ENCODE results near the gene LRRC8D.

Gene LRRC8D

DNA sequence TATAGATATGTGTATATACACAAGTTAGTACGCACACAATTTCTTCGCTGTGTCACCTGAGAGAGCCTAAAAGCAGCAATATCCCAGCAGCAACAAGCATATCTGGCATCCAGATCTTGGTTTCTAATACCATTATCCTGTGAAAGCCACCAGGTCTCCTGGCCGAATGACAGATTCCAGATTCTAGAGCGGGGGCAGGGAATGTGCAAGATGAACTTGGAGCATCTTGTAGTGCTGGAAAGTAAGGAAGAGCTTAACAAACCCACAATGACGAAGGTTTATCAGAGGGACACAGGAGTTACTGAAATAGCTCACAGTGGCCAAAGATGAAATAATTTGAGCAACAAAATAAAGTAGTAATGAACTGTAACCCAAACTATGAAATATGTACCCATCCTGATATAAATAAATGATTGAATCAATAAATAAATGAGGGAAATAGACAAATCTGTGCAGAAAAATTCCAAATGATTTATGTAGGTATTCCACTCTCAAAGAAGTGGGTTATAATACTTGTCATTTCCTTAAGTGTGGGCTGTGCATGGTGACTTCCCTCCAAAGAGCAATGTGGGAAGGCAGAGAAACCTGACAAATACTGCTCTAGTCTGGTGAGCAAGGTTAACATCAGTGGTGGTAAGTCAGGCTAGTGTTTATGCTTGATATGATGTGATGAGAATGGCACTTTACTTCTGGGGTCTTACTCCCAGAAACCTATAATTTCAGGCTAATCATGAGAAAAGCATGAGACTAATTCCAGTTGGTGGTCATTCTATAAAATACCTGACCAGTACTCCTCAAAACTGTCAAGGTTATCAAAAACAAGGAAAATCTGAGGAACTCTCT is 67.9 kb downstream of the LRRC8D start:
- no peak overlapping the region for H3K4me3 ChIP-seq (ENCODE audit: low read depth, low read length)
- DNase-seq (ENCODE audit: low read depth) = no peak
- TF ChIP-seq MYC (IDR thresholded peaks at IDR 0.05; ENCODE audit: low read depth, low read length) (no peak), POLR2A (IDR thresholded peaks at IDR 0.05; ENCODE audit: extremely low read depth, insufficient read length) (no peak)
- TF ChIP-seq, protein P1, sequence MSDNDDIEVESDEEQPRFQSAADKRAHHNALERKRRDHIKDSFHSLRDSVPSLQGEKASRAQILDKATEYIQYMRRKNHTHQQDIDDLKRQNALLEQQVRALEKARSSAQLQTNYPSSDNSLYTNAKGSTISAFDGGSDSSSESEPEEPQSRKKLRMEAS (IDR thresholded peaks at IDR 0.05; ENCODE audit: low read depth, low read length) = no peak
- TF ChIP-seq, protein P2, sequence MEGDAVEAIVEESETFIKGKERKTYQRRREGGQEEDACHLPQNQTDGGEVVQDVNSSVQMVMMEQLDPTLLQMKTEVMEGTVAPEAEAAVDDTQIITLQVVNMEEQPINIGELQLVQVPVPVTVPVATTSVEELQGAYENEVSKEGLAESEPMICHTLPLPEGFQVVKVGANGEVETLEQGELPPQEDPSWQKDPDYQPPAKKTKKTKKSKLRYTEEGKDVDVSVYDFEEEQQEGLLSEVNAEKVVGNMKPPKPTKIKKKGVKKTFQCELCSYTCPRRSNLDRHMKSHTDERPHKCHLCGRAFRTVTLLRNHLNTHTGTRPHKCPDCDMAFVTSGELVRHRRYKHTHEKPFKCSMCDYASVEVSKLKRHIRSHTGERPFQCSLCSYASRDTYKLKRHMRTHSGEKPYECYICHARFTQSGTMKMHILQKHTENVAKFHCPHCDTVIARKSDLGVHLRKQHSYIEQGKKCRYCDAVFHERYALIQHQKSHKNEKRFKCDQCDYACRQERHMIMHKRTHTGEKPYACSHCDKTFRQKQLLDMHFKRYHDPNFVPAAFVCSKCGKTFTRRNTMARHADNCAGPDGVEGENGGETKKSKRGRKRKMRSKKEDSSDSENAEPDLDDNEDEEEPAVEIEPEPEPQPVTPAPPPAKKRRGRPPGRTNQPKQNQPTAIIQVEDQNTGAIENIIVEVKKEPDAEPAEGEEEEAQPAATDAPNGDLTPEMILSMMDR (IDR thresholded peaks at IDR 0.05; ENCODE audit: low read depth, low read length) = no peak

DNA sequence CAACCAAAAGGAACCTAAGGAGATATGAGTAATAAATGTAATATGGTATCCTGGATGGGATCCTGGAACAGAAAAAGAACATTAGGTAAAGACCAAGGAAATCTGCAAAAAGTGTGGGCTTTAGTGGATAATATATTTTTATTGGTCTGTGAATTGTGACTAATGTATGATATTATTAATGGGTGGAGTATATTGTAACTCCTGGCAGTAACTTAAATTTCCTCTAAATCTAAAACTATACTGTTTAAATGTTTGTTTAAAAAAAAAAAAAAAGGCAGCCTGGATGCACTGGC is 68.4 kb downstream of the LRRC8D start:
- no peak overlapping the region for H3K4me3 ChIP-seq (ENCODE audit: low read depth, low read length)
- no peak for DNase-seq (ENCODE audit: low read depth)
- TF ChIP-seq, protein P1 (IDR thresholded peaks at IDR 0.05; ENCODE audit: low read depth, low read length) = no peak
- TF ChIP-seq POLR2A (IDR thresholded peaks at IDR 0.05; ENCODE audit: extremely low read depth, insufficient read length) (no peak), MYC (IDR thresholded peaks at IDR 0.05; ENCODE audit: low read depth, low read length) (no peak)
- TF ChIP-seq, protein P2 (IDR thresholded peaks at IDR 0.05; ENCODE audit: low read depth, low read length) = no peak

DNA sequence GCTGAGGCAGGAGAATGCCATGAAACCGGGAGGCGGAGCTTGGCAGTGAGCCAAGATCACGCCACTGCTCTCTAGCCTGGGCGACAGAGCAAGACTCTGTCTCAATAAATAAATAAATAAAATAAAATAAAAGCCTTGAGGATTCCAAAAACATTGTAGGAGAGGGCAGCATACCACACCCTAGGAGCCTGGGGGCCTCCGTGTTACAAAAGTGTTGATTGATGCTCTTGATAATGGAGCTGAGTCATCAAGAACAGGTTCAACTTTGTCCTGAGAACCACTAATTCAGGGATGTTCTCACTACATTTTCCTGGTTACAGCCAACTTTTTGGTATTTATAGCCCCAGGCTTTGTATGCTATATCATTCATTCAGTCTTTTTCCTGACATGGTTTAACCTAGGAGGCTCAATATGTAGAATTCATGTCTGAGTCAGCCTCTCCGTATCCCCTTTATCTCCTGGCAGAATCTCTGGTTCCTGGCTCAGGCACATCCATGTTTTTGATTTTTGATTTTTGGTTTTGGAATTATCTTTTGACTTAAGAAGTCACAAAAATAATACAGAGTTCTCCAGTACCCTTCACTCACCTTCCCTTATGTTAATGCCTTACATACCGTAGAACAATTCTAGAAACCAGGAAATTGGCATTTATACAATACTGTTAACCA is 69.4 kb downstream of the LRRC8D start:
- DNase-seq (ENCODE audit: low read depth) = peak; percentile 26
- H3K4me3 ChIP-seq (ENCODE audit: low read depth, low read length) = no peak overlapping the region
- TF ChIP-seq POLR2A (IDR thresholded peaks at IDR 0.05; ENCODE audit: extremely low read depth, insufficient read length) = no peak
- no peak for TF ChIP-seq MYC (IDR thresholded peaks at IDR 0.05; ENCODE audit: low read depth, low read length)
- TF ChIP-seq, protein P2 (IDR thresholded peaks at IDR 0.05; ENCODE audit: low read depth, low read length) = no peak
- TF ChIP-seq, protein P1 (IDR thresholded peaks at IDR 0.05; ENCODE audit: low read depth, low read length) = no peak

DNA sequence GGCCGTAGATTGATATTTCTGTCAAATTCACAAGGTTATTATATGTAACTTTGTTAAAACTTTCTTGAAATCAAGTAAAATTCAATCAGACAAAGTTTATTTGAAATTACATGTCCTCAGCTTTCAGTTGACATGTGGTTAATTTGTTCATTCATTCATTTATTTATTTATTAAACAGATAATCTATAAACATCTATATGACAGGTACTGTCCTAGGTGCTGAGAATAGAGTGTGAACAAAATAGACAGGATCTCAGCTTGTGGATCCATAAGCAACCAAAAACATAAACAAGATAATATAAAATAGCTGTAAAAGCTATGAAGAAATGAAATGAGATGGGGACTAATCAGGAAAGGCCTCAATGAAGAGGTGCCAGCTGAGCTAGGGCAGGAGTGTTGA is 72.0 kb downstream of the LRRC8D start:
- no peak for TF ChIP-seq POLR2A (IDR thresholded peaks at IDR 0.05; ENCODE audit: extremely low read depth, insufficient read length)
- no peak for TF ChIP-seq MYC (IDR thresholded peaks at IDR 0.05; ENCODE audit: low read depth, low read length)
- TF ChIP-seq, protein P1 (IDR thresholded peaks at IDR 0.05; ENCODE audit: low read depth, low read length) = no peak
- TF ChIP-seq, protein P2 (IDR thresholded peaks at IDR 0.05; ENCODE audit: low read depth, low read length) = no peak
- no peak for DNase-seq (ENCODE audit: low read depth)
- H3K4me3 ChIP-seq (ENCODE audit: low read depth, low read length) = no peak overlapping the region

DNA sequence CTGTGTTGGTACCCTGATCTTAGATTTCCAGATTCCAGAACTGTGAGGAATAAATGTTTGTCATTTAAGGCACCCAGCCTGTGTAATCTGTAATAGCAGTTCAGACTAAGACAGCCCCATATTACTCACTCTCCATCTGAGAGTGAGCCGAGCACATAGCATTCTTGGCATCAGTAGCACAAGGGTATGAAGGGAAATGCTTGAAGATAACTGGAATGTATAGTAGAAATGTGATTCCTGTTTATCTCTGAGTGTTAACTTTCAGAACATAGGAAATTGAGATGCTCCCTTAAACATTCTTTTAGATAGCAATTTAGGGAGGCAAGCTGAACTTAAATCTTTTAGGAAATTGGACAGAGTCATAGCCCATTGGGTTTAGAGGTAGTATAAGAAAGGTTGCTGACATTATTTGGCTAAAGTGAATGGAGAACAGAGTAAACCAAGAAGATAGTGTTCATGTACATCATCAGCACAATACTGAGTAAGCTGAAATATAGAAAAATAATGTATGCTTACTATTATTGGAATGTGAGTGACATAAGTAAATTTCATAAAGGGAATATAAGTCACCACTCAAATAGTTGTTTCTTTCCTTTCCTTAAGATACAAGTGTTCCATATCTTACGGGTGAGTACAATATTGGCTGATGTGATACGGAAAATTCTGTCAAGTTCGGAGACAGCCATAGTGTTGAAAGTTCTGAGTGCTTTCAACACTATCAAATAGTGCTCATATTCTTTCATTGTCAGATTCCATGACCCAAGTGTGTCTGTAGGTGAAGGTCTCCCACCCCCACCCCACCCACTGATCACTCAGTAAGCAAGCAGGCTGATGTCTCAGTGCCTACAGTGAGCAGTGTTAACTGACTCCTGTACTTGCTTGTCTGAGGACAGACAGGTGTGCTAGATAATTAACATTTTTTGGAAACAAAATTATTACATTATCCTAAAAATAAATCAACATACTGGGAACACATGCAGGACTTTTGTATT is 73.7 kb downstream of the LRRC8D start:
- DNase-seq (ENCODE audit: low read depth) = no peak
- TF ChIP-seq, protein P1 (IDR thresholded peaks at IDR 0.05; ENCODE audit: low read depth, low read length) = no peak
- TF ChIP-seq MYC (IDR thresholded peaks at IDR 0.05; ENCODE audit: low read depth, low read length) (no peak), POLR2A (IDR thresholded peaks at IDR 0.05; ENCODE audit: extremely low read depth, insufficient read length) (no peak)
- TF ChIP-seq, protein P2 (IDR thresholded peaks at IDR 0.05; ENCODE audit: low read depth, low read length) = no peak
- no peak overlapping the region for H3K4me3 ChIP-seq (ENCODE audit: low read depth, low read length)
